Astrocyte (in vitro differentiated cells and primary cell): Measurements from ENCODE around the gene CTNNA3. TPM values are rescaled to one million over a fixed set of nuclear protein-coding genes. Genes with fewer than 3 reads are reported as not detected.

Source experiments
- DNase-seq: peaks from one replicate; pipeline ENCODE4 v3.0.0-alpha.2; 2010; ENCODE audit warnings: low read depth
- FAIRE-seq: peaks from 2 replicates; lab custom pipeline; 2011; peaks lifted over from hg19 to GRCh38; lab: Jason Lieb, UNC
- H2AFZ ChIP-seq: 2 replicates; pipeline ENCODE4 v1.6.0; 2012; ENCODE audit warnings: low read depth, low read length, inconsistent platforms
- H3K27ac ChIP-seq: 2 replicates; pipeline ENCODE4 v1.5.1; 2011; ENCODE audit warnings: low read depth, low read length, inconsistent platforms
- H3K27me3 ChIP-seq: 2 replicates; pipeline ENCODE4 v1.6.0; 2011; ENCODE audit warnings: low read length, inconsistent platforms; ENCODE audit not compliant: insufficient read depth
- H3K36me3 ChIP-seq: 2 replicates; pipeline ENCODE4 v1.5.1; 2011; ENCODE audit warnings: low read length, inconsistent platforms; ENCODE audit not compliant: insufficient read depth
- H3K4me1 ChIP-seq: 2 replicates; pipeline ENCODE4 v1.5.1; 2011; ENCODE audit warnings: low read length, inconsistent platforms; ENCODE audit not compliant: insufficient read depth
- H3K4me2 ChIP-seq: 2 replicates; pipeline ENCODE4 v1.6.0; 2012; ENCODE audit warnings: low read length, inconsistent platforms
- H3K4me3 ChIP-seq: 2 replicates; pipeline ENCODE4 v1.5.1; 2011; ENCODE audit warnings: low read depth, mild to moderate bottlenecking, low read length, inconsistent platforms; ENCODE audit not compliant: insufficient read depth
- H3K79me2 ChIP-seq: 2 replicates; pipeline ENCODE4 v1.6.0; 2012; ENCODE audit warnings: mild to moderate bottlenecking, low read length, inconsistent platforms; ENCODE audit not compliant: insufficient read depth
- H3K9ac ChIP-seq: 2 replicates; pipeline ENCODE4 v1.6.0; 2012; ENCODE audit warnings: mild to moderate bottlenecking, low read length, inconsistent platforms
- H3K9me3 ChIP-seq: 2 replicates; pipeline ENCODE4 v1.5.1; 2012; ENCODE audit warnings: low read depth, mild to moderate bottlenecking, low read length, inconsistent platforms; ENCODE audit not compliant: insufficient read depth
- H4K20me1 ChIP-seq: 2 replicates; pipeline ENCODE4 v1.6.0; 2012; ENCODE audit warnings: low read length, inconsistent platforms; ENCODE audit not compliant: insufficient read depth
- H3K27ac Mint-ChIP-seq: one replicate; pipeline ENCODE4 v1.8.0; 2021; ENCODE audit warnings: mild to moderate bottlenecking, mixed read lengths; ENCODE audit not compliant: unreplicated experiment
- H3K27me3 Mint-ChIP-seq: one replicate; pipeline ENCODE4 v1.8.0; 2021; ENCODE audit warnings: low read depth, mixed read lengths; ENCODE audit not compliant: unreplicated experiment
- H3K36me3 Mint-ChIP-seq: one replicate; pipeline ENCODE4 v1.8.0; 2021; ENCODE audit warnings: low read depth, mixed read lengths; ENCODE audit not compliant: unreplicated experiment
- H3K4me1 Mint-ChIP-seq: one replicate; pipeline ENCODE4 v1.8.0; 2021; ENCODE audit warnings: low read depth, mixed read lengths; ENCODE audit not compliant: unreplicated experiment
- H3K4me3 Mint-ChIP-seq: one replicate; pipeline ENCODE4 v1.8.0; 2021; ENCODE audit warnings: mild to moderate bottlenecking, moderate library complexity, mixed read lengths; ENCODE audit not compliant: unreplicated experiment
- H3K9me3 Mint-ChIP-seq: one replicate; pipeline ENCODE4 v1.8.0; 2021; ENCODE audit warnings: mild to moderate bottlenecking, mixed read lengths; ENCODE audit not compliant: unreplicated experiment
- CTCF ChIP-seq: IDR thresholded peaks from 2 replicates; pipeline ENCODE4 v1.5.1; 2011; ENCODE audit warnings: low read depth, mild to moderate bottlenecking, inconsistent platforms, low read length, moderate library complexity; ENCODE audit not compliant: insufficient read depth
- EZH2 ChIP-seq: IDR thresholded peaks from 2 replicates; pipeline ENCODE4 v1.6.1; 2012; ENCODE audit warnings: mild to moderate bottlenecking, low read length, inconsistent platforms; ENCODE audit not compliant: insufficient read depth
- total RNA-seq: library from RNA; stranded (reverse); gene quantifications from 2 replicates; pipeline ENCODE4 v1.2.1, GENCODE V29; 2021

The CTNNA3 gene
- total RNA-seq, 1 donor from 2014 or later = 0.73 TPM

- Histone ChIP-seq H4K20me1 (no peaks in the 10 kb centered on the region), H3K4me2 (no peak overlapping the region), H3K79me2 (no peaks in the 10 kb centered on the region), H3K27ac (no peak overlapping the region), H3K4me3 (no peak overlapping the region), H3K27me3 (no peaks in the 10 kb centered on the region), H3K36me3 (no peaks in the 10 kb centered on the region), H2AFZ (no peak overlapping the region), H3K4me1 (peaks cover 19% of the 10 kb centered on the region), H3K9ac (no peak overlapping the region), H3K9me3 (no peaks in the 10 kb centered on the region)
- no peak for FAIRE-seq
- no peaks in the 10 kb centered on the region for H3K36me3 Mint-ChIP-seq
- H3K9me3 Mint-ChIP-seq = no peaks in the 10 kb centered on the region
- peaks cover 21% of the 10 kb centered on the region for H3K4me1 Mint-ChIP-seq
- H3K27ac Mint-ChIP-seq = no peak overlapping the region
- DNase-seq = no peak
- no peak overlapping the region for H3K4me3 Mint-ChIP-seq
- TF ChIP-seq CTCF (no peak), EZH2 (no peak)
- no peaks in the 10 kb centered on the region for H3K27me3 Mint-ChIP-seq
Observed at GRCh38 chr10:66744915-66745314, 951.1 kb downstream of the CTNNA3 start.

- no peak for FAIRE-seq
- H3K4me3 Mint-ChIP-seq = no peak overlapping the region
- no peak overlapping the region for H3K27ac Mint-ChIP-seq
Observed at GRCh38 chr10:66737241-66737640, 958.8 kb downstream of the CTNNA3 start.

More at GRCh38 chr10:66737241-66737640, 958.8 kb downstream of the CTNNA3 start:
- Histone ChIP-seq H3K9me3 (no peaks in the 10 kb centered on the region), H3K27me3 (no peaks in the 10 kb centered on the region), H4K20me1 (no peaks in the 10 kb centered on the region), H3K79me2 (no peaks in the 10 kb centered on the region), H3K4me3 (no peak overlapping the region), H3K4me1 (no peaks in the 10 kb centered on the region), H3K4me2 (no peak overlapping the region), H2AFZ (no peak overlapping the region), H3K9ac (no peak overlapping the region), H3K27ac (no peak overlapping the region), H3K36me3 (no peaks in the 10 kb centered on the region)
- H3K27me3 Mint-ChIP-seq = no peaks in the 10 kb centered on the region
- no peaks in the 10 kb centered on the region for H3K4me1 Mint-ChIP-seq
- no peak for DNase-seq
- no peak for TF ChIP-seq CTCF
- TF ChIP-seq EZH2 = no peak
- H3K36me3 Mint-ChIP-seq = no peaks in the 10 kb centered on the region
- peaks cover under 1% of the 10 kb centered on the region for H3K9me3 Mint-ChIP-seq
